ENCODE data around the gene VWA8. TPM values are rescaled to one million over a fixed set of nuclear protein-coding genes. Genes with fewer than 3 reads are reported as not detected.
"Not testable (repeated sequence)": the region's sequence is repeated elsewhere in the genome, so short reads cannot be mapped to it uniquely, and the experiment has no call there.

VWA8 gene
- total and polyA plus RNA-seq, 5 experiments from 2014 or later: 5.1 to 22.3 (median 6.9) TPM

DNA sequence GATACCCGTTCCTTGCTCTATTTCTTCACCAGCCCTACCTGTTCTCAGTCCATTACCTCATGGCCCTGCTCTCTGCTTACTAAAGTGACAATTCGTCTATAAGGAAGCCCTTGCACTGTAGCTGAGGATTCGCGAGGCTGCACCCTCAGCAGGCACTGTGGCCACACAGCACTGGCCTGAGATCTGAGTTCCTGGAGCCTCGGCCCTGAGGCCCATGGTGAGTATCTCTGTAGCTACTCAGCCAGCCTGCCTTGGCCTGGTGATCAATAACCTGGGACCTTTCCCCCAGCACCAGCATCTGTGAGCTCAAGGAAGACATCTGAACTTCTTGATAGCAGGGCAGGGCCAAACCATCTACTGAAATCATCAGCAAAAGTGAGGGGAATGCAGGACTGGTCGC is 412.9 kb downstream of the VWA8 start:
- Mint-ChIP-seq H3K36me3 (no peaks in the 10 kb centered on the region), H3K4me1 (peaks cover 0 to 8% (median 2%) of the 10 kb centered on the region in 4 donors), H3K27me3 (peaks cover 0 to 2% (median 0%) of the 10 kb centered on the region in 5 donors), H3K9me3 (no peaks in the 10 kb centered on the region), H3K4me3 (no peak overlapping the region), H3K27ac (peak overlapping the region in 1 of 10 donors; percentile 37)
- POLR2A ChIA-PET: no interaction called here
- no peak for DNase-seq
- ATAC-seq: no peak

DNA sequence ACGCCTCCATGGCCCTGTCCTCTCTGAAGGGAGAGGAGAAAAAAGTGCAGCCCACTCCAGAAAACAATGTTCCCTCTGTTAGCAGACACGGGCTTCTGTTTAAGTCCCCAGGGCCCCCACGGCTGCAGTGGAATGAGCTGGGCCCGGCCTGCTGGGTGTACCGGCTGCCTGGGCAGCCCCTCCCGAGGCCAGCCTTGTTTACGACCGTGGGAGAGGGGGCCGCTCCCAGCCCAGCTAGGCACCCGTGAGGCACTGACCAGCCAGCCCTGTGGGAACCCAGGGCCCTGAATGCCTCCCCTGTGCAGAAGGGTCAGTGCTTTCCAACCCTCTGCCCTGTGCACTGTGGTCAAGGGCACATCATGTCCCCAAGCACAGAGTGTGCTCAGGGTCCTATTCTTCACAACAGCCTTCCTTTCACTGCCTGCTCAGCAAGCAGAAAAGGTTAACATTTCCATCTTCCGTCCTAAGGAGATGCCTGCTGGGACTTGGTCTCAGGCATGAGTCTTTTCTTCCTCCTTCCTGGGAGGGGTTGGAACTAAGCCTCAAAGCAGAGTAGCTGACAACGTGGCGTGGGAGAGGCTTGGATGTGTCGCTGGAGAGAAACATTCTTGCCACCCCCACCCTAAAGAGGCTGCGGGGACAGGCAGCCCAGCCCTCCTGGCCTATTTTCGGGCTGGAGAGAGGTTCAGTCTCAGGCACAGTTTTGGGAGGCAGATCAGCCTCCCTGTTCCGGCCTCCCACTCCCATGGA is 413.5 kb downstream of the VWA8 start:
- POLR2A ChIA-PET: interaction anchor here (1.2 kb wide), 1 partner anchor 13 kb away, joined by 3 read pairs; no protein-coding TSS in a partner anchor
- H3K4me3 Mint-ChIP-seq: no peak overlapping the region

DNA sequence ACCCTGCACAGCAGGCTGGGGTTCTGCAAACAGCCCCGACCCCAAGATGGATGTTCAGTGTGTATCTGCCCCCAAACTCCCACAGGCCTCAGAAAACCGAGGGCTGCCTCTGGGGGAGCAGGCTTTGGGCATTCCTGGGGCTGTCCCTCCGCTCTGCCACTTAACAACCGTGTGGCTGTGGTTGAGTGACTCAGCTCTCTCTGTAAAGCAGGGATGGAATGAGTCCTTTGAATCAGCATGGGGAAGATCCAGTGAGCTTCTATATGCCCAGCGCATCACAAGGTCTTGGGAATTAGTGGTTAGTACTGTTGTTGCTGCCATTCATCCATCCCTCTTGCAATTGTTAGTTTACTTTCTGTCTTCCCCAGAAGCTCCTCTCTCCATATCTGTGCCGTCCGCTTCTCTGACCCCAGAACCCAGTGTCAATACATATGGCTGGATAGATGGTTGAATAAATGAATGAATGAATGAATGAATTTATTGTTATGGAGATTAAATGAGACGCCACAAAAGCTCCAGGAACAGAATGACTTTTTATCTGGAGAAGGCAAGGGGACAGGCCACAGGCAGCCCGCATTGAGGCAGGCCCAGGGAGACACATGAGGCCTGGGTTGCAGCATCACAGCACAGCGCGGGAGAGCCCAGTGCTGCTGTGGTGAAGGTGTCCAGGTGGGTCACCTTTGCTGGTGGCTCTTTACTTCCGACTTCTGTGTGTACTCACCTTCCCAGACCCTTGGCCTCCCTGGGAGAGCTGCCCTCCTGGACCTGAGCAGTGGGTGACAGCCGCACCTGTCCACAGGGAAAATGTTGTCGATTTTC is 414.3 kb downstream of the VWA8 start:
- POLR2A ChIA-PET: interaction anchor here (1.2 kb wide), 1 partner anchor 14 kb away, joined by 3 read pairs; no protein-coding TSS in a partner anchor
- Mint-ChIP-seq H3K4me3 (no peak overlapping the region), H3K4me1 (peaks cover 0 to 8% (median under 1%) of the 10 kb centered on the region in 4 donors), H3K36me3 (no peaks in the 10 kb centered on the region), H3K9me3 (no peaks in the 10 kb centered on the region), H3K27me3 (peaks cover 0 to 2% (median 0%) of the 10 kb centered on the region in 5 donors), H3K27ac (no peak overlapping the region)
- ATAC-seq (no peak), DNase-seq (no peak)

More for the DNA sequence above, 413.5 kb downstream of the VWA8 start:
- Mint-ChIP-seq H3K9me3 (no peaks in the 10 kb centered on the region), H3K27me3 (peaks cover 0 to 2% (median 0%) of the 10 kb centered on the region in 5 donors), H3K36me3 (no peaks in the 10 kb centered on the region), H3K4me1 (peaks cover 0 to 8% (median 2%) of the 10 kb centered on the region in 4 donors), H3K27ac (peak overlapping the region in 1 of 10 donors; percentile 37)
- ATAC-seq (no peak), DNase-seq (no peak)

DNA sequence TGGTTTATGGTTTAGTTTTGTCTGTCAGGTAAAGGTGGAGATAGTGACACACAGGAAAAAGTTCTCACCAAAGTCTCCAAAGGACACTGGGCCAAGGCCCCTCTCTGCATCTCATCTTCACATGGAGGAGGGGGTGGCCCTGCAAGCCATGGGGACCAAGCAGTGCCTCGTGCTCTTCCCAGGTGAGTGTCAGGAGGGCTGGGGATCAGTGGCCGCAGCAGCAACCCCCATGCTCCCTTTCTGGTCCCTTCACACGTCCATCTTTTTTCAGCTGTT is 415.5 kb downstream of the VWA8 start:
- no peak for ATAC-seq
- no peak for DNase-seq
- H3K27me3 Mint-ChIP-seq: peaks cover 0 to 2% (median 0%) of the 10 kb centered on the region in 5 donors
- H3K27ac Mint-ChIP-seq: no peak overlapping the region
- POLR2A ChIA-PET: no interaction called here
- peaks cover 7 to 10% (median 10%) of the 10 kb centered on the region in 4 donors for H3K4me1 Mint-ChIP-seq
- no peak overlapping the region for H3K4me3 Mint-ChIP-seq
- H3K36me3 Mint-ChIP-seq: no peaks in the 10 kb centered on the region
- peaks cover 0 to 4% (median 0%) of the 10 kb centered on the region in 9 donors for H3K9me3 Mint-ChIP-seq

DNA sequence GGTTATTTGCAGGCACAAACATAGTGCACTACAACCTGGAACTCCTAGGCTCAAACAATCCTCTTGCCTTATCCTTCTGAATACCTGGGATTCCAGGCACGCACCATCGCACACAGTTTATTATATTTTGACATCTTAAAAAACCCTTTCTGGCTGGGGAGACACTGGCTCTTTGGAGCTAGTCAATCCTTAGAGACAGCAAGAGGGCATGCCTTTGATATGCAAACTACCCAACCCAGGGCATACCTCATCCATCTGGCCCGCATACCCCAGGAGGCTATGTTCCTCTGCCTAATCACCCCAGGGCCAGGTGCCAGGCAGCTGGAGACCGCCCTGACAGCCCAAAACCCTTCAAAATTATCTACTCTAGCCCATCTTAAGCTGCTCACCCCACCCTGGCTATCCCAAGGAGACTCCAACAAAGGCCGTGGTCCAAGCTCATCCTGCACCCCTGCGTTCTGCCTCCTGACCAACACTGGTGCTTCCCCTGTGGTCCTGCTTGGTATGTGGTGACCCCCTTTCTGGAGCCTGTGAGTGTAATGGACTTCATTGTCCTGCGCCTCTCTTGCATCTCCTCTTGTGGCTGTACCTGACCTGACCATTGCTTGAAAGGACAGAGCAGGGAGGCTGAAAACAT is 417.1 kb downstream of the VWA8 start:
- Mint-ChIP-seq H3K36me3 (no peaks in the 10 kb centered on the region), H3K4me3 (no peak overlapping the region), H3K4me1 (peaks cover 10 to 20% (median 18%) of the 10 kb centered on the region in 4 donors), H3K27me3 (peaks cover 0 to 2% (median 0%) of the 10 kb centered on the region in 5 donors), H3K9me3 (peaks cover 0 to 4% (median 0%) of the 10 kb centered on the region in 9 donors), H3K27ac (peak overlapping the region in 2 of 10 donors; percentile 42 to 55)
- ATAC-seq (no peak), DNase-seq (no peak)
- POLR2A ChIA-PET: interaction anchor here (1.0 to 1.1 kb wide), 2 partner anchors 10 to 86 kb away, joined by 3 read pairs; partner anchors contain the start of gene RGCC

DNA sequence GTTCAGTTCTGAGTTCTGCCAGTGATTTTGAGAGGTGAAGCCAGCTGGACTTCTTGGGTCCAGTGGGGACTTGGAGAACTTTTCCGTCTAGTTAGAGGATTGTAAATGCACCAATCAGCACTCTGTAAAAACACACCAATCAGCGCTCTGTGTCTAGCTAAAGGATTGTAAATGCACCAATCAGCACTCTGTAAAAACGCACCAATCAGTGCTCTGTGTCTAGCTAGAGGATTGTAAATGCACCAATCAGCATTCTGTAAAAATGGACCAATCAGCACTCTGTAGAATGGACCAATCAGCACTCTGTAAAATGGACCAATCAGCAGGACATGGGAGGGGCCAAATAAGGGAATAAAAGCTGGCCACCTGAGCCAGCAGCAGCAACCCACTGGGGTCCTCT is 418.1 kb downstream of the VWA8 start:
- ATAC-seq, H3K9me3 Mint-ChIP-seq, H3K27me3 Mint-ChIP-seq, H3K4me3 Mint-ChIP-seq, H3K36me3 Mint-ChIP-seq, H3K27ac Mint-ChIP-seq, DNase-seq: not testable (repeated sequence)
- POLR2A ChIA-PET: interaction anchor here (1.0 kb wide), 1 partner anchor 9 kb away, joined by 3 read pairs; no protein-coding TSS in a partner anchor
- H3K4me1 Mint-ChIP-seq: peaks cover 11 to 19% (median 18%) of the 10 kb centered on the region in 4 donors

DNA sequence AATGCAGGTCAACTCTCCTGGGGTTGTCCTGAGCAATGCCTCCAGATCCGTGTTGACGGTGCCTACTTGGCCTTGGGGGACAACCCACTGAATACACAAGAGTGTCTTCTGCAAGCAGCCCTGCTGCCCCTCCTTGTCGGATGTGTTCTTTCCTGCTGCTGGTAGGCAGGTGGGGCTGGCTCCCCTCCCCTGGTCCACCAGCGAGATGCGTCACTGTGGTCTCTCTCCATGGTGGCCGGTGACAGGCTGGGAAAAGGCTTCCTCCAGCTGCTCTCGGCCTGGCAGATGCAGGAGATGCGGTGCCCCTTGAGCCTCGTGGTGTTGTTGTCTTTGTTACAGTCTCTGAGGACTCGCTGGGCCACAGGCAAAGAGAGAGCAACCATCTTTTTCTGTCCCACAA is 418.6 kb downstream of the VWA8 start:
- H3K36me3 Mint-ChIP-seq: no peaks in the 10 kb centered on the region
- H3K27me3 Mint-ChIP-seq: peaks cover 0 to 2% (median 0%) of the 10 kb centered on the region in 5 donors
- peaks cover 11 to 19% (median 18%) of the 10 kb centered on the region in 4 donors for H3K4me1 Mint-ChIP-seq
- peaks cover 0 to 4% (median 0%) of the 10 kb centered on the region in 9 donors for H3K9me3 Mint-ChIP-seq
- no peak overlapping the region for H3K4me3 Mint-ChIP-seq
- H3K27ac Mint-ChIP-seq: peak overlapping the region in 1 of 10 donors; percentile 40
- no peak for ATAC-seq
- POLR2A ChIA-PET: no interaction called here
- no peak for DNase-seq

DNA sequence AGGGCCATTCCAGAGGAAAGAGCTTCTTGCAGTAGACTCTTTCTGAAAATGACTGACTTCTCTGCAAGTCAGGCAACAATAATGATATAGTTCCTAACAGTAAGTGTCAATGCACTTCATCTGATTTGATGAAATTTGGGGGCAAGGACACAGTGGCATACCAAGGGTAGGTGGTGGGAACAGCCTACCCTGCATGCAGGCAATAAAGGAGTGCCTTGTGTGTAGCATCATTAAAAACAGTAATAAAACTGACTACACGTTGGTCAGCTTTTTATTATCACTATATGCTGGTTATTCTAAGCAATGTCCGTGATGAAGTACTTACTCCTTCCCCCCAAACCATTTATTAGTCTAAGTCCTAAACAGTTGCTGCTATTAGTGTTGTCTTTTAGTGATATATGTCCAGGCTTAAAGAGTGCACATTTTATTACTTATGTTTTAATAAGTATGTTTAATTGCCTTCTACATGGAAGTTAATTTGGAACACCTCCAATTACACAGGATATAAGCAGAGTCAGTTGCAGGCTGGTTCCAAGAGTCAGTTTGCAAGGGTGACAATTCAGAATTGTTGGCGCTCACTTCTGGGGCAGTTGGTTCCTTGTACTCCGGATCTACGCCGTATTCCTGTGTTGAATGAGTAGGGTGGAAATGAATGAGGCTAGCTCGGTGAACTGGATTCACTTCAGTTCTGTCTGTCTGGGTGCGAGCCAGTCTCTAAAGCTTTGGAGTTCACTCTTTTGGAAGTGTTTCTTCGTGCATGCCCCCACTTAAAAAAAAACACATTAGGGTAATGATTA is 419.6 kb downstream of the VWA8 start:
- H3K27me3 Mint-ChIP-seq: peaks cover 0 to 2% (median 0%) of the 10 kb centered on the region in 5 donors
- H3K9me3 Mint-ChIP-seq: peaks cover 0 to 4% (median 0%) of the 10 kb centered on the region in 9 donors
- peaks cover 11 to 19% (median 18%) of the 10 kb centered on the region in 4 donors for H3K4me1 Mint-ChIP-seq
- no peaks in the 10 kb centered on the region for H3K36me3 Mint-ChIP-seq
- POLR2A ChIA-PET: no interaction called here
- no peak for ATAC-seq
- no peak for DNase-seq
- peak overlapping the region in 3 of 10 donors; percentile 46 to 77 (median 48) for H3K27ac Mint-ChIP-seq
- peak overlapping the region in 1 of 10 donors; percentile 53 for H3K4me3 Mint-ChIP-seq

DNA sequence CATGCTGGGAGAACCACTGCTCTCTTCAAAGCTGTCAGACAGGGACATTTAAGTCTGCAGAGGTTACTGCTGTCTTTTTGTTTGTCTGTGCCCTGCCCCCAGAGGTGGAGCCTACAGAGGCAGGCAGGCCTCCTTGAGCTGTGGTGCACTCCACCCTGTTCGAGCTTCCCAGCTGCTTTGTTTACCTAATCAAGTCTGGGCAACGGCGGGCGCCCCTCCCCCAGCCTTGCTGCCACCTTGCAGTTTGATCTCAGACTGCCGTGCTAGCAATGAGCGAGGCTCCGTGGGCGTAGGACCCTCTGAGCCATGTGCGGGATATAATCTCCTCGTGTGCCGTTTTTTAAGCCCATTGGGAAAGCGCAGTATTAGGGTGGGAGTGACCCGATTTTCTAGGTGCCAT is 420.7 kb downstream of the VWA8 start:
- peaks cover 11 to 19% (median 18%) of the 10 kb centered on the region in 4 donors for H3K4me1 Mint-ChIP-seq
- peak in 7 of 10 donors; percentile 8 to 84 (median 33) for DNase-seq
- POLR2A ChIA-PET, H3K9me3 Mint-ChIP-seq, H3K27me3 Mint-ChIP-seq, H3K36me3 Mint-ChIP-seq, ATAC-seq: not testable (repeated sequence)
- H3K4me3 Mint-ChIP-seq: peak overlapping the region in 4 of 10 donors; percentile 33 to 61 (median 44)
- peak overlapping the region in 4 of 10 donors; percentile 46 to 77 (median 64) for H3K27ac Mint-ChIP-seq

DNA sequence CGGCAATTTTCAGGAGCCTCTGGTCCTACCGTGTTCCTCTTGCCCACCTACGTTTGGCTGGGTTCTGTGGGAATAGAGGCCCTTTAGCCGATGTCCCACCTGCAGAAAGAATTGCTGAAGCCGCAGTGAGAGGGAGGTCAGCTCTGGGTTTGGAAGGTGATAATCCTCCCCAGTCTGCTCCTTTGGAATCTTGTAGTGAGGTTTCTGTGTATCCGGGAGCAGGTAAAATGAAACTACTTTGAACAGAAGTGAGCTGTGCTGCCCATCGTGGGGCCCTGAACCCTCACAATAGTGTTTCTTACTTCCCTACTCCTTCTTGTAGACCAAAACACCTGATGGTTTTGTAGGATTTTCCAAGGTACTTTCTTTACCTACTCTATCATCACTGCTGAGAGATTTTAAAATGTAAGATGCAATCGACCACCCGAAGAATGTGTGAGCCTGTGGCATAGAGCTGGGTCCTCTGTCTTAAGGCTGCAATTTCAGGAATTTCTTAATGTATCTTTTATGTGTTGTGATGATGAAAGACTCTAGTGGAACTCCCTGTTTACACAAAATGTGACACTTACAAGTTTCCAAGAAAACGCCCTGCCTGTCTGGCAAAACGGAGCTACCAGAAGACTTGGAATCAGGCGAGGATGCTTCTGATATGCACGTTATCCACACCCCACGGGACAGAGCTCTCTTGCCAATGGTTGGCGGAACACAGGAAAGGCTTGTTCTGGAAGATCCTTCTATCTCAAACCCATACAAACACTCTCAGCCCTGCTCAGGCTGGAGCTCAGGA is 427.4 kb downstream of the VWA8 start:
- DNase-seq (no peak), ATAC-seq (no peak)
- Mint-ChIP-seq H3K4me3 (no peak overlapping the region), H3K27me3 (no peaks in the 10 kb centered on the region), H3K4me1 (peaks cover 0 to 4% (median 0%) of the 10 kb centered on the region in 4 donors), H3K36me3 (no peaks in the 10 kb centered on the region), H3K9me3 (peaks cover 0 to 3% (median 0%) of the 10 kb centered on the region in 9 donors), H3K27ac (peak overlapping the region in 1 of 10 donors; percentile 20)
- POLR2A ChIA-PET: interaction anchor here (1.2 kb wide), 1 partner anchor 10 kb away, joined by 3 read pairs; no protein-coding TSS in a partner anchor

DNA sequence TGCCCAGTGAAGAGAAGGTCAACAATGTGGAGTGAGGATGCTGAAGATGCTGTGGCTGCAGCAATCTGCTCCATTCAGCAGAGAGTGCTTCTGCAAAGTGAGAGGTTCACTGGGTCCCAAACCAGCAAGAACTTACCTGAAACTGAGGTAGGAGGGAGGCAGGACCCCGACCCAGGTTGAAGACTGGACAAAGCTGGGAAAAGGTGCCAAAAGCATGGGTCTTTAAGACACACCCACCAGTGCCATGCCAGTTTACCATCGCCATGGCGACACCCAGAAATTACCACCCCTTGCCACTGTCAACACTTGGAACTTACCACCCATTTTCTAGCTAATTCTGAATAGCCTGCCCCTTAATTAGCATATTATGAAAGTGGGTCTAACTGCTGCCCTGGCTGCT is 432.9 kb downstream of the VWA8 start:
- H3K27ac Mint-ChIP-seq: peak overlapping the region in 2 of 10 donors; percentile 54 to 75
- POLR2A ChIA-PET: no interaction called here
- DNase-seq (no peak), ATAC-seq (no peak)
- no peaks in the 10 kb centered on the region for H3K36me3 Mint-ChIP-seq
- no peaks in the 10 kb centered on the region for H3K27me3 Mint-ChIP-seq
- no peak overlapping the region for H3K4me3 Mint-ChIP-seq
- peaks cover 0 to 13% (median under 1%) of the 10 kb centered on the region in 4 donors for H3K4me1 Mint-ChIP-seq
- no peaks in the 10 kb centered on the region for H3K9me3 Mint-ChIP-seq

Measured in naive thymus-derived CD8-positive, alpha-beta T cell (primary cell).